A673 (cell line): Measurements from ENCODE around the gene CFHR1. TPM values are rescaled to one million over a fixed set of nuclear protein-coding genes. Genes with fewer than 3 reads are reported as not detected.
"Not testable (repeated sequence)": the region's sequence is repeated elsewhere in the genome, so short reads cannot be mapped to it uniquely, and the experiment has no call there.

ENCODE experiments used
- BruUV-seq: library from RNA; stranded (reverse); fragments of 400-500 nt; replicated peaks from 2 replicates; lab custom pipeline; 2021; lab: Mats Ljungman, UMichigan
- CTCF ChIA-PET: fragments of 300-600 bp; sonication (Branson Sonifier 250); formaldehyde crosslinking; loops from one replicate; lab custom pipeline; 2022; ENCODE audit warnings: antibody characterized with exemption; lab: Charles Lee
- POLR2A ChIA-PET: fragments of 300-600 bp; sonication (Branson Sonifier 250); formaldehyde crosslinking; loops from one replicate; lab custom pipeline; 2022; ENCODE audit warnings: antibody characterized with exemption; ENCODE audit not compliant: low non-redundant PET; lab: Charles Lee
- DNase-seq: peaks from one replicate; pipeline ENCODE4 v3.0.0-alpha.2; 2015; ENCODE audit warnings: low spot score
- H3K27ac ChIP-seq: fragments of 200-600 bp; sonication (generic); 2 replicates; pipeline ENCODE4 v1.5.1; 2016; ENCODE audit warnings: mixed run types, low read depth, mild to moderate bottlenecking, mixed read lengths, antibody characterized with exemption, low read length; ENCODE audit not compliant: poor library complexity, severe bottlenecking
- H3K27me3 ChIP-seq: fragments of 200-600 bp; sonication (generic); replicated peaks from 2 replicates; pipeline ENCODE4 v1.6.1; 2017; ENCODE audit warnings: mixed run types, low read depth, mild to moderate bottlenecking, mixed read lengths, antibody characterized with exemption, low read length; ENCODE audit not compliant: insufficient read depth, poor library complexity
- H3K36me3 ChIP-seq: fragments of 200-600 bp; sonication (generic); 2 replicates; pipeline ENCODE4 v1.6.1; 2016; ENCODE audit warnings: mixed run types, mild to moderate bottlenecking, mixed read lengths, antibody characterized with exemption, low read length; ENCODE audit not compliant: insufficient read depth, poor library complexity, severe bottlenecking
- H3K4me1 ChIP-seq: fragments of 200-600 bp; sonication (generic); 2 replicates; pipeline ENCODE4 v1.6.1; 2017; ENCODE audit warnings: mixed run types, mild to moderate bottlenecking, mixed read lengths, antibody characterized with exemption, low read length; ENCODE audit not compliant: insufficient read depth, poor library complexity, severe bottlenecking
- H3K4me3 ChIP-seq: fragments of 200-600 bp; sonication (generic); 2 replicates; pipeline ENCODE4 v1.5.1; 2016; ENCODE audit warnings: low read depth, mixed run types, mild to moderate bottlenecking, mixed read lengths, low read length; ENCODE audit not compliant: poor library complexity, severe bottlenecking
- H3K9me3 ChIP-seq: fragments of 200-600 bp; sonication (generic); 2 replicates; pipeline ENCODE4 v1.6.1; 2016; ENCODE audit warnings: mixed run types, low read depth, mild to moderate bottlenecking, mixed read lengths, antibody characterized with exemption, low read length; ENCODE audit not compliant: poor library complexity, severe bottlenecking
- CTCF ChIP-seq: fragments of 300-800, 200-600 bp; sonication (generic); conservative IDR thresholded peaks from 2 replicates; pipeline ENCODE4 v1.5.1; 2017; ENCODE audit warnings: low read depth, mild to moderate bottlenecking, antibody characterized with exemption, low read length, moderate library complexity, mixed read lengths
- EZH2 ChIP-seq: fragments of 200-600 bp; sonication (generic); IDR thresholded peaks from 2 replicates; pipeline ENCODE4 v1.6.1; 2017; ENCODE audit warnings: borderline replicate concordance, low read depth, mild to moderate bottlenecking, mixed read lengths, antibody characterized with exemption, low read length; ENCODE audit not compliant: poor library complexity, severe bottlenecking
- intact Hi-C: fragments of 100-400 bp; cut with micrococcal nuclease; formaldehyde crosslinking; loops from one replicate; pipeline ENCODE4 v1.10.0; 2022; ENCODE audit not compliant: unreplicated experiment
- total RNA-seq: library from RNA; stranded (reverse); gene quantifications from 2 replicates; pipeline ENCODE4 v1.2.3, GENCODE V29; 2021

The CFHR1 gene
- total RNA-seq, 1 experiment from 2014 or later, result not detected

- Histone ChIP-seq H3K4me1 (no peaks in the 10 kb centered on the region), H3K4me3 (no peak within 1 kb of the TSS), H3K27ac (no peak within 1 kb of the TSS), H3K36me3 (no peaks in the 10 kb centered on the region), H3K9me3 (no peaks in the 10 kb centered on the region), H3K27me3 (no peaks in the 10 kb centered on the region)
- intact Hi-C loops, result no loop called here
- no peak for TF ChIP-seq CTCF
- TF ChIP-seq EZH2, result no peak
- ChIA-PET CTCF (no interaction called here), POLR2A (no interaction called here)
- BruUV-seq, result no TSS peak
- no peak for DNase-seq
Observed at GRCh38 chr1:196774603-196775002, 44.9 kb upstream of the CFHR1 start, which contains the start of gene CFHR3. TSS of gene CFHR3 (plus strand) at chr1:196774840. CDS start at chr1:196774887, 47 bp downstream.

GRCh38 chr1:196777603-196778002 lies 41.9 kb upstream of the CFHR1 start:
- Histone ChIP-seq H3K4me3 (no peak overlapping the region), H3K36me3 (no peaks in the 10 kb centered on the region), H3K27me3 (no peaks in the 10 kb centered on the region), H3K27ac (no peak overlapping the region), H3K4me1 (no peaks in the 10 kb centered on the region), H3K9me3 (no peaks in the 10 kb centered on the region)
- intact Hi-C loops, result no loop called here
- no TSS peak for BruUV-seq
- ChIA-PET CTCF (no interaction called here), POLR2A (no interaction called here)
- no peak for TF ChIP-seq CTCF
- DNase-seq, result no peak

- Histone ChIP-seq H3K9me3 (no peaks in the 10 kb centered on the region), H3K27me3 (no peaks in the 10 kb centered on the region), H3K4me3 (no peak overlapping the region), H3K4me1 (no peaks in the 10 kb centered on the region), H3K36me3 (no peaks in the 10 kb centered on the region), H3K27ac (no peak overlapping the region)
- DNase-seq, result no peak
- CTCF ChIA-PET, result no interaction called here
- intact Hi-C loops, result no loop called here
- BruUV-seq, result no TSS peak
- TF ChIP-seq EZH2, result no peak
- no peak for TF ChIP-seq CTCF
- POLR2A ChIA-PET, result no interaction called here
Observed at GRCh38 chr1:196779093-196779492, 40.4 kb upstream of the CFHR1 start.

GRCh38 chr1:196791252-196791651 lies 28.3 kb upstream of the CFHR1 start:
- BruUV-seq, H3K4me1 ChIP-seq, H3K27ac ChIP-seq, DNase-seq, CTCF ChIA-PET, intact Hi-C loops, H3K9me3 ChIP-seq, H3K36me3 ChIP-seq, H3K27me3 ChIP-seq, H3K4me3 ChIP-seq, POLR2A ChIA-PET: not testable (repeated sequence)

GRCh38 chr1:196794103-196794502 lies 25.4 kb upstream of the CFHR1 start:
- intact Hi-C loops, CTCF ChIA-PET, BruUV-seq, DNase-seq, POLR2A ChIA-PET, H3K9me3 ChIP-seq, H3K4me3 ChIP-seq, H3K27ac ChIP-seq, H3K36me3 ChIP-seq, H3K4me1 ChIP-seq, H3K27me3 ChIP-seq: not testable (repeated sequence)
